Endothelial cell of umbilical vein (primary cell): ENCODE measurements around the gene MLPH. TPM values are rescaled to one million over a fixed set of nuclear protein-coding genes. Genes with fewer than 3 reads are reported as not detected.

ENCODE experiments used
- BruUV-seq: library from RNA; stranded (reverse); fragments of 400-500 nt; replicated peaks from 2 replicates; lab custom pipeline; 2021; lab: Mats Ljungman, UMichigan
- CTCF ChIA-PET: fragments of 300-600, 350-600 bp; sonication (Branson Sonifier 250); formaldehyde crosslinking; loops from one replicate; lab custom pipeline; 2021; ENCODE audit warnings: antibody characterized with exemption, inconsistent platforms; lab: Charles Lee
- POLR2A ChIA-PET: fragments of 300-600, 350-600 bp; sonication (Branson Sonifier 250); formaldehyde crosslinking; loops from one replicate; lab custom pipeline; 2021; ENCODE audit warnings: antibody characterized with exemption, inconsistent platforms; lab: Charles Lee
- DNase-seq: peaks from one replicate; pipeline ENCODE4 v3.0.0-alpha.2; 2011; ENCODE audit warnings: low read depth, low spot score
- FAIRE-seq: peaks from 2 replicates; lab custom pipeline; 2011; peaks lifted over from hg19 to GRCh38; lab: Jason Lieb, UNC
- H2AFZ ChIP-seq: 2 replicates; pipeline ENCODE4 v1.6.0; 2012; ENCODE audit warnings: low read depth, low read length, control low read depth, inconsistent platforms
- H3K27ac ChIP-seq: 2 replicates; pipeline ENCODE4 v1.5.1; 2011; ENCODE audit warnings: low read depth, mild to moderate bottlenecking, control low read depth, low read length, moderate library complexity; ENCODE audit not compliant: insufficient read depth
- H3K27me3 ChIP-seq, 2 experiments: 2 replicates each; pipeline versions ENCODE4 v1.6.0 to v1.6.1; 2011; ENCODE audit warnings: low read length in 2 of 2, mixed read lengths in 1 of 2; ENCODE audit not compliant: control insufficient read depth in 2 of 2, insufficient read depth in 2 of 2
- H3K36me3 ChIP-seq, 2 experiments: 2 replicates in 1 of 2; 3 replicates in 1 of 2; pipeline ENCODE4 v1.5.1; 2011; ENCODE audit warnings: low read length in 2 of 2, mild to moderate bottlenecking in 1 of 2, moderate library complexity in 1 of 2; ENCODE audit not compliant: control insufficient read depth in 2 of 2, insufficient read depth in 2 of 2; ENCODE audit errors: extremely low read depth in 1 of 2
- H3K4me1 ChIP-seq: 3 replicates; pipeline ENCODE4 v1.5.1; 2011; ENCODE audit warnings: mild to moderate bottlenecking, low read length; ENCODE audit not compliant: control insufficient read depth, insufficient read depth; ENCODE audit errors: extremely low read depth
- H3K4me2 ChIP-seq: 2 replicates; pipeline ENCODE4 v1.6.1; 2011; ENCODE audit warnings: low read length, control low read depth, mixed read lengths; ENCODE audit not compliant: insufficient read depth
- H3K4me3 ChIP-seq, 3 experiments: fragments of 200-600 bp in 1 of 3; sonication (generic), shearing (Covaris generic) in 1 of 3; replicated peaks in 1 of 3; 2 replicates each; pipeline ENCODE4 v1.5.1; 2011 to 2016; ENCODE audit warnings: control low read depth in 3 of 3, low read length in 3 of 3, mild to moderate bottlenecking in 2 of 3, inconsistent platforms in 1 of 3, low read depth in 1 of 3, moderate library complexity in 1 of 3; ENCODE audit not compliant: insufficient read depth in 1 of 3
- H3K79me2 ChIP-seq: 2 replicates; pipeline ENCODE4 v1.6.0; 2012; ENCODE audit warnings: low read length, inconsistent platforms; ENCODE audit not compliant: control insufficient read depth, insufficient read depth
- H3K9ac ChIP-seq: replicated peaks from 2 replicates; pipeline ENCODE3; 2011; ENCODE audit warnings: low read length, control low read depth; ENCODE audit not compliant: insufficient read depth; ENCODE audit errors: extremely low read depth
- H3K9me1 ChIP-seq: replicated peaks from 3 replicates; pipeline ENCODE4 v1.6.0; 2011; ENCODE audit warnings: mild to moderate bottlenecking, low read length; ENCODE audit not compliant: control insufficient read depth, insufficient read depth; ENCODE audit errors: extremely low read depth
- H3K9me3 ChIP-seq: replicated peaks from 2 replicates; pipeline ENCODE4 v1.5.1; 2012; ENCODE audit warnings: low read length, inconsistent platforms; ENCODE audit not compliant: control insufficient read depth, insufficient read depth
- H4K20me1 ChIP-seq: replicated peaks from 2 replicates; pipeline ENCODE3; 2011; ENCODE audit warnings: mild to moderate bottlenecking, low read length; ENCODE audit not compliant: control insufficient read depth, insufficient read depth; ENCODE audit errors: extremely low read depth
- CTCF ChIP-seq, 2 donors: IDR thresholded peaks; 1 replicate in 1 of 2; 2 replicates in 1 of 2; pipeline ENCODE4 v1.5.1; 2011; ENCODE audit warnings: low read length in 2 of 2, mild to moderate bottlenecking in 2 of 2, moderate library complexity in 2 of 2, control low read depth in 1 of 2, inconsistent platforms in 1 of 2, low read depth in 1 of 2; ENCODE audit not compliant: insufficient read depth in 1 of 2; ENCODE audit errors: extremely low read depth in 1 of 2
- EZH2 ChIP-seq: IDR thresholded peaks from 2 replicates; pipeline ENCODE4 v1.6.1; 2012; ENCODE audit warnings: borderline replicate concordance, low read depth, mild to moderate bottlenecking, moderate library complexity, low read length, inconsistent platforms; ENCODE audit not compliant: severe bottlenecking
- FOS ChIP-seq: IDR thresholded peaks from 2 replicates; pipeline ENCODE4 v1.6.1; 2011; ENCODE audit warnings: mild to moderate bottlenecking, low read length, moderate library complexity, borderline replicate concordance; ENCODE audit not compliant: insufficient read depth
- GATA2 ChIP-seq: IDR thresholded peaks from 2 replicates; pipeline ENCODE4 v1.7.0; 2011; ENCODE audit warnings: low read depth, mild to moderate bottlenecking, moderate library complexity, mixed read lengths, low read length; ENCODE audit not compliant: insufficient read length, insufficient read depth
- JUN ChIP-seq: IDR thresholded peaks from 2 replicates; pipeline ENCODE4 v1.6.1; 2011; ENCODE audit warnings: borderline replicate concordance, low read depth; ENCODE audit not compliant: insufficient read length, insufficient read depth
- MYC ChIP-seq: IDR thresholded peaks from one replicate; pipeline ENCODE4 v1.6.1; 2011; ENCODE audit warnings: mild to moderate bottlenecking, low read depth, low read length
- POLR2A ChIP-seq: IDR thresholded peaks from 2 replicates; pipeline ENCODE4 v1.6.1; 2012; ENCODE audit warnings: low read depth, mild to moderate bottlenecking, control low read depth, low read length
- POLR2AphosphoS5 ChIP-seq: IDR thresholded peaks from 2 replicates; pipeline ENCODE4 v1.6.1; 2012; ENCODE audit warnings: low read depth, mild to moderate bottlenecking, control low read depth, low read length, moderate library complexity; ENCODE audit not compliant: insufficient read depth
- dilution Hi-C: fragments of 300-500 bp; cut with MboI; formaldehyde crosslinking; loops from one replicate; pipeline ENCODE4 v1.15.0; 2019; ENCODE audit warnings: low sequenced_read_pairs; ENCODE audit not compliant: extremely low pct_ligation_motif_present
- intact Hi-C: fragments of 100-400 bp; cut with micrococcal nuclease; formaldehyde crosslinking; loops from one replicate; pipeline ENCODE4 v1.10.0; 2022
- polyA plus RNA-seq, 4 experiments: library from polyadenylated mRNA; depleted of rRNA in 3 of 4; stranded (reverse) in 3 of 4; unstranded in 1 of 4; fragments of >200 nt; gene quantifications; 2 replicates each; pipeline versions ENCODE4 v1.2.1 to v1.2.3, GENCODE V29; 2011 to 2012; ENCODE audit warnings: missing spikeins in 1 of 4
- total RNA-seq: library from RNA; stranded (reverse); gene quantifications from 2 replicates; pipeline ENCODE4 v1.2.3, GENCODE V29; 2021
- TF ChIP-seq, protein P1 (sequence below): IDR thresholded peaks from 2 replicates; pipeline ENCODE4 v1.6.1; 2011; ENCODE audit not compliant: insufficient read depth, insufficient read length

The MLPH gene
- total and polyA plus RNA-seq, 2 donors (not counting 3 experiments of a cell fraction or from before 2014, with no cell fraction given): not detected

DNA sequence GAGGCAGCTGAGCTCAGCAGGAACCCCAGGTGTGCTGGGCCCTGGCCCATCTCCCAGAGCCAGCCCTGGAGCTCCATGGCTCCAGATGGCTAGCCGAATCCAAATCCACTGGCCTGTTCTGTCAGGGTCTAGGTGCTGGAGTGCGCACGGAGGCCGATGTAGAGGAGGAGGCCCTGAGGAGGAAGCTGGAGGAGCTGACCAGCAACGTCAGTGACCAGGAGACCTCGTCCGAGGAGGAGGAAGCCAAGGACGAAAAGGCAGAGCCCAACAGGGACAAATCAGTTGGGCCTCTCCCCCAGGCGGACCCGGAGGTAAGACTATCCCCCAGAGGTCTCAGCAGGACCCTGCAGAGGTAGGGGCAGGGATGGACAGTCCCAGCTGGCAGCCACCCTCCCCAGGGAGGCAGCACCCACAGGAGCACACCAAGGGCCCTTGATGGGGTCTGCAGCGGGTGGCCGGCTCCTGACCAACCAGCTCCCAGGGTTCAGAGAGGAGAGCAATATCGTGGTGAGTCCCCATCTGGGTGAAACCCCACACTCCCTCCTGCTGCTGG is 53.2 kb downstream of the MLPH start:
- H3K9me1 ChIP-seq: no peaks in the 10 kb centered on the region
- no peaks in the 10 kb centered on the region for H4K20me1 ChIP-seq
- H3K9ac ChIP-seq: no peak overlapping the region
- CTCF ChIA-PET: interaction anchor here (1.5 to 3.4 kb wide), 3 partner anchors 10 to 31 kb away, joined by 3 to 15 read pairs (median 8); no protein-coding TSS in a partner anchor
- no peak for TF ChIP-seq EZH2
- no peak for TF ChIP-seq FOS
- TF ChIP-seq CTCF (IDR thresholded peaks at IDR 0.05; ENCODE audit: extremely low read depth in 1 of 2, insufficient read depth in 1 of 2, low read depth in 1 of 2, low read length in 2 of 2): no peak
- TF ChIP-seq, protein P1, sequence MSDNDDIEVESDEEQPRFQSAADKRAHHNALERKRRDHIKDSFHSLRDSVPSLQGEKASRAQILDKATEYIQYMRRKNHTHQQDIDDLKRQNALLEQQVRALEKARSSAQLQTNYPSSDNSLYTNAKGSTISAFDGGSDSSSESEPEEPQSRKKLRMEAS: no peak
- no peak for TF ChIP-seq MYC
- TF ChIP-seq JUN: no peak
- no peak for TF ChIP-seq POLR2AphosphoS5
- TF ChIP-seq GATA2: no peak
- no peak for TF ChIP-seq POLR2A
- FAIRE-seq (no peak), DNase-seq (no peak)
- no peaks in the 10 kb centered on the region for H3K27me3 ChIP-seq
- no TSS peak for BruUV-seq
- POLR2A ChIA-PET: no interaction called here
- H3K4me3 ChIP-seq: no peak overlapping the region
- H3K4me1 ChIP-seq: no peaks in the 10 kb centered on the region
- no peak overlapping the region for H3K27ac ChIP-seq
- dilution Hi-C loops: no loop called here
- intact Hi-C loops: no loop called here
- H3K36me3 ChIP-seq: no peaks in the 10 kb centered on the region
- H2AFZ ChIP-seq: no peak overlapping the region
- H3K9me3 ChIP-seq: no peaks in the 10 kb centered on the region
- H3K79me2 ChIP-seq: no peaks in the 10 kb centered on the region
- no peak overlapping the region for H3K4me2 ChIP-seq
